Measurements from ENCODE around the gene ROPN1L.

DNA sequence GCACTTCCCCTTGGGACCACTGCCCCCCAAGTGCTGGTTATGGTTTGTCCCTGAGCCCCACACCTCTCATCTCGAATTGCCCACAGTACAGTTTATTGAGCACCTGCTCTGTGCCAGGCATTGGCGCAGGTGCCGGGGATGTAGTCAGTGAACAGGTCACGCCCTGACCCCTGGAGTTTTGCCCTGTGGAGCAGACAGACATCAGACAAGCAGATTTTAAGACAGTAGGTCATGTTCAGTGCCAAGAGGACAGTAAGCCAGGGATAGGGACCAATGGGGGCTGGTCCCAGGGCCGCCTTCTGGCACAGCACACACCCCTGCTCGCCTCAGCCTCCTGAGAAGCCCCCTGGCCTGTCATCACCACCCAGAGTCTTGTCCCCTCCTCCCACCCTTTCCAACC, 21.9 kb downstream of the ROPN1L start:
- TF ChIP-seq, protein P1, sequence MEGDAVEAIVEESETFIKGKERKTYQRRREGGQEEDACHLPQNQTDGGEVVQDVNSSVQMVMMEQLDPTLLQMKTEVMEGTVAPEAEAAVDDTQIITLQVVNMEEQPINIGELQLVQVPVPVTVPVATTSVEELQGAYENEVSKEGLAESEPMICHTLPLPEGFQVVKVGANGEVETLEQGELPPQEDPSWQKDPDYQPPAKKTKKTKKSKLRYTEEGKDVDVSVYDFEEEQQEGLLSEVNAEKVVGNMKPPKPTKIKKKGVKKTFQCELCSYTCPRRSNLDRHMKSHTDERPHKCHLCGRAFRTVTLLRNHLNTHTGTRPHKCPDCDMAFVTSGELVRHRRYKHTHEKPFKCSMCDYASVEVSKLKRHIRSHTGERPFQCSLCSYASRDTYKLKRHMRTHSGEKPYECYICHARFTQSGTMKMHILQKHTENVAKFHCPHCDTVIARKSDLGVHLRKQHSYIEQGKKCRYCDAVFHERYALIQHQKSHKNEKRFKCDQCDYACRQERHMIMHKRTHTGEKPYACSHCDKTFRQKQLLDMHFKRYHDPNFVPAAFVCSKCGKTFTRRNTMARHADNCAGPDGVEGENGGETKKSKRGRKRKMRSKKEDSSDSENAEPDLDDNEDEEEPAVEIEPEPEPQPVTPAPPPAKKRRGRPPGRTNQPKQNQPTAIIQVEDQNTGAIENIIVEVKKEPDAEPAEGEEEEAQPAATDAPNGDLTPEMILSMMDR (IDR thresholded peaks at IDR 0.05 in 8 of 11, conservative IDR thresholded peaks at IDR 0.05 in 3 of 11) = no peak
- TF ChIP-seq POLR2A (IDR thresholded peaks at IDR 0.05) = no peak
- no peak for TF ChIP-seq POLR2AphosphoS5 (IDR thresholded peaks at IDR 0.05)
